Endothelial cell of umbilical vein (primary cell): ENCODE measurements around the gene DDX46. TPM values are rescaled to one million over a fixed set of nuclear protein-coding genes. Genes with fewer than 3 reads are reported as not detected.

Experiments
- BruUV-seq: library from RNA; stranded (reverse); fragments of 400-500 nt; replicated peaks from 2 replicates; lab custom pipeline; 2021; lab: Mats Ljungman, UMichigan
- CTCF ChIA-PET: fragments of 300-600, 350-600 bp; sonication (Branson Sonifier 250); formaldehyde crosslinking; loops from one replicate; lab custom pipeline; 2021; ENCODE audit warnings: antibody characterized with exemption, inconsistent platforms; lab: Charles Lee
- POLR2A ChIA-PET: fragments of 300-600, 350-600 bp; sonication (Branson Sonifier 250); formaldehyde crosslinking; loops from one replicate; lab custom pipeline; 2021; ENCODE audit warnings: antibody characterized with exemption, inconsistent platforms; lab: Charles Lee
- DNase-seq: peaks from one replicate; pipeline ENCODE4 v3.0.0-alpha.2; 2011; ENCODE audit warnings: low read depth, low spot score
- FAIRE-seq: peaks from 2 replicates; lab custom pipeline; 2011; peaks lifted over from hg19 to GRCh38; lab: Jason Lieb, UNC
- H2AFZ ChIP-seq: 2 replicates; pipeline ENCODE4 v1.6.0; 2012; ENCODE audit warnings: low read depth, low read length, control low read depth, inconsistent platforms
- H3K27ac ChIP-seq: 2 replicates; pipeline ENCODE4 v1.5.1; 2011; ENCODE audit warnings: low read depth, mild to moderate bottlenecking, control low read depth, low read length, moderate library complexity; ENCODE audit not compliant: insufficient read depth
- H3K27me3 ChIP-seq, 2 experiments: 2 replicates each; pipeline versions ENCODE4 v1.6.0 to v1.6.1; 2011; ENCODE audit warnings: low read length in 2 of 2, mixed read lengths in 1 of 2; ENCODE audit not compliant: control insufficient read depth in 2 of 2, insufficient read depth in 2 of 2
- H3K36me3 ChIP-seq, 2 experiments: 2 replicates in 1 of 2; 3 replicates in 1 of 2; pipeline ENCODE4 v1.5.1; 2011; ENCODE audit warnings: low read length in 2 of 2, mild to moderate bottlenecking in 1 of 2, moderate library complexity in 1 of 2; ENCODE audit not compliant: control insufficient read depth in 2 of 2, insufficient read depth in 2 of 2; ENCODE audit errors: extremely low read depth in 1 of 2
- H3K4me1 ChIP-seq: 3 replicates; pipeline ENCODE4 v1.5.1; 2011; ENCODE audit warnings: mild to moderate bottlenecking, low read length; ENCODE audit not compliant: control insufficient read depth, insufficient read depth; ENCODE audit errors: extremely low read depth
- H3K4me2 ChIP-seq: 2 replicates; pipeline ENCODE4 v1.6.1; 2011; ENCODE audit warnings: low read length, control low read depth, mixed read lengths; ENCODE audit not compliant: insufficient read depth
- H3K4me3 ChIP-seq, 3 experiments: fragments of 200-600 bp in 1 of 3; sonication (generic), shearing (Covaris generic) in 1 of 3; replicated peaks in 1 of 3; 2 replicates each; pipeline ENCODE4 v1.5.1; 2011 to 2016; ENCODE audit warnings: control low read depth in 3 of 3, low read length in 3 of 3, mild to moderate bottlenecking in 2 of 3, inconsistent platforms in 1 of 3, low read depth in 1 of 3, moderate library complexity in 1 of 3; ENCODE audit not compliant: insufficient read depth in 1 of 3
- H3K79me2 ChIP-seq: 2 replicates; pipeline ENCODE4 v1.6.0; 2012; ENCODE audit warnings: low read length, inconsistent platforms; ENCODE audit not compliant: control insufficient read depth, insufficient read depth
- H3K9ac ChIP-seq: replicated peaks from 2 replicates; pipeline ENCODE3; 2011; ENCODE audit warnings: low read length, control low read depth; ENCODE audit not compliant: insufficient read depth; ENCODE audit errors: extremely low read depth
- H3K9me1 ChIP-seq: replicated peaks from 3 replicates; pipeline ENCODE4 v1.6.0; 2011; ENCODE audit warnings: mild to moderate bottlenecking, low read length; ENCODE audit not compliant: control insufficient read depth, insufficient read depth; ENCODE audit errors: extremely low read depth
- H3K9me3 ChIP-seq: replicated peaks from 2 replicates; pipeline ENCODE4 v1.5.1; 2012; ENCODE audit warnings: low read length, inconsistent platforms; ENCODE audit not compliant: control insufficient read depth, insufficient read depth
- H4K20me1 ChIP-seq: replicated peaks from 2 replicates; pipeline ENCODE3; 2011; ENCODE audit warnings: mild to moderate bottlenecking, low read length; ENCODE audit not compliant: control insufficient read depth, insufficient read depth; ENCODE audit errors: extremely low read depth
- EZH2 ChIP-seq: IDR thresholded peaks from 2 replicates; pipeline ENCODE4 v1.6.1; 2012; ENCODE audit warnings: borderline replicate concordance, low read depth, mild to moderate bottlenecking, moderate library complexity, low read length, inconsistent platforms; ENCODE audit not compliant: severe bottlenecking
- FOS ChIP-seq: IDR thresholded peaks from 2 replicates; pipeline ENCODE4 v1.6.1; 2011; ENCODE audit warnings: mild to moderate bottlenecking, low read length, moderate library complexity, borderline replicate concordance; ENCODE audit not compliant: insufficient read depth
- GATA2 ChIP-seq: IDR thresholded peaks from 2 replicates; pipeline ENCODE4 v1.7.0; 2011; ENCODE audit warnings: low read depth, mild to moderate bottlenecking, moderate library complexity, mixed read lengths, low read length; ENCODE audit not compliant: insufficient read length, insufficient read depth
- JUN ChIP-seq: IDR thresholded peaks from 2 replicates; pipeline ENCODE4 v1.6.1; 2011; ENCODE audit warnings: borderline replicate concordance, low read depth; ENCODE audit not compliant: insufficient read length, insufficient read depth
- MYC ChIP-seq: IDR thresholded peaks from one replicate; pipeline ENCODE4 v1.6.1; 2011; ENCODE audit warnings: mild to moderate bottlenecking, low read depth, low read length
- POLR2A ChIP-seq: IDR thresholded peaks from 2 replicates; pipeline ENCODE4 v1.6.1; 2012; ENCODE audit warnings: low read depth, mild to moderate bottlenecking, control low read depth, low read length
- POLR2AphosphoS5 ChIP-seq: IDR thresholded peaks from 2 replicates; pipeline ENCODE4 v1.6.1; 2012; ENCODE audit warnings: low read depth, mild to moderate bottlenecking, control low read depth, low read length, moderate library complexity; ENCODE audit not compliant: insufficient read depth
- dilution Hi-C: fragments of 300-500 bp; cut with MboI; formaldehyde crosslinking; loops from one replicate; pipeline ENCODE4 v1.15.0; 2019; ENCODE audit warnings: low sequenced_read_pairs; ENCODE audit not compliant: extremely low pct_ligation_motif_present
- intact Hi-C: fragments of 100-400 bp; cut with micrococcal nuclease; formaldehyde crosslinking; loops from one replicate; pipeline ENCODE4 v1.10.0; 2022
- polyA plus RNA-seq, 4 experiments: library from polyadenylated mRNA; depleted of rRNA in 3 of 4; stranded (reverse) in 3 of 4; unstranded in 1 of 4; fragments of >200 nt; gene quantifications; 2 replicates each; pipeline versions ENCODE4 v1.2.1 to v1.2.3, GENCODE V29; 2011 to 2012; ENCODE audit warnings: missing spikeins in 1 of 4
- total RNA-seq: library from RNA; stranded (reverse); gene quantifications from 2 replicates; pipeline ENCODE4 v1.2.3, GENCODE V29; 2021
- TF ChIP-seq, protein P1 (sequence below): IDR thresholded peaks from 2 replicates; pipeline ENCODE4 v1.6.1; 2011; ENCODE audit not compliant: insufficient read depth, insufficient read length
- TF ChIP-seq, protein P2 (sequence below), 2 donors: IDR thresholded peaks; 1 replicate in 1 of 2; 2 replicates in 1 of 2; pipeline ENCODE4 v1.5.1; 2011; ENCODE audit warnings: low read length in 2 of 2, mild to moderate bottlenecking in 2 of 2, moderate library complexity in 2 of 2, control low read depth in 1 of 2, inconsistent platforms in 1 of 2, low read depth in 1 of 2; ENCODE audit not compliant: insufficient read depth in 1 of 2; ENCODE audit errors: extremely low read depth in 1 of 2

The DDX46 gene
- total and polyA plus RNA-seq, 2 donors (not counting 3 experiments of a cell fraction or from before 2014, with no cell fraction given) = 16.0 to 65.2 TPM

DNA sequence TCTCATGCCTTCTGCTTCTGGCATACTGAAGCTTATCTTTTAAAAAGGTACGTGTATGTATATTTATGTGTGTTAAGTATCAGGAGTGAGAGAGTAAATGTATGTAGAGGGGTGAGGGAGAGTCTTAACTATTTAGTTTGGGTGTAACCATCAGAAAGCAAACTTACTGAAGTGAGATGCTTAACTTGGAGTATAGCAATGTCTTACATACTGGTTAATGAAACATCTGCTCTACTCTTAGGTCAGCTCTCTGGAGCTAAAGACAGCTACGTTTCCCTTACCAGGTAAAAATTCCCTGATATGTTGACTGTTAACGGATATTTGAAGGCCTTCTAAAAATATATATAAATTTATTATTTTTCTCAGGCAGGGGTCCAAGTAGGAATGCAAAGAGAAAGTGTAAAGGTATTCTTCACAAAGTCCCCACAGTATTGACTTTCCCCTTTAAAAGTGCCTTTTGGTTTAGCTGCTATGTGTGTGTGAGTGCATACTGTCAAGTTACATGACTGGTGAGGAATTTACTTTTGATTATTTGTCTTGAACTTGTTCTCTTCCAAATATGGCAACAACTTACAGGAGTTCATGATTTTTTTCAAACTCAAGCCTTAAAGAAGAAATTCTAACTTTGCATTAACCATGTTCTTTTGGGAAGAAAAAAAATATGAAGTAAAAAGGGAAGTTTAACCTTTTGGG, 74.9 kb downstream of the DDX46 start:
- Histone ChIP-seq H3K27me3 (no peaks in the 10 kb centered on the region), H4K20me1 (no peaks in the 10 kb centered on the region), H3K4me2 (no peak overlapping the region), H2AFZ (no peak overlapping the region), H3K9ac (no peak overlapping the region), H3K9me3 (no peaks in the 10 kb centered on the region), H3K4me1 (no peaks in the 10 kb centered on the region), H3K79me2 (no peaks in the 10 kb centered on the region), H3K9me1 (no peaks in the 10 kb centered on the region), H3K4me3 (no peak overlapping the region), H3K36me3 (peaks cover 2 to 3% of the 10 kb centered on the region in 2 experiments), H3K27ac (no peak overlapping the region)
- ChIA-PET CTCF (interaction anchor here (1.7 to 2.3 kb wide), 2 partner anchors 12 to 16 kb away, joined by 3 to 8 read pairs; partner anchors contain the start of gene C5orf24), POLR2A (no interaction called here)
- TF ChIP-seq GATA2 (no peak), EZH2 (no peak), JUN (no peak), MYC (no peak), POLR2AphosphoS5 (no peak), FOS (no peak), POLR2A (no peak)
- TF ChIP-seq, protein P1, sequence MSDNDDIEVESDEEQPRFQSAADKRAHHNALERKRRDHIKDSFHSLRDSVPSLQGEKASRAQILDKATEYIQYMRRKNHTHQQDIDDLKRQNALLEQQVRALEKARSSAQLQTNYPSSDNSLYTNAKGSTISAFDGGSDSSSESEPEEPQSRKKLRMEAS = no peak
- TF ChIP-seq, protein P2, sequence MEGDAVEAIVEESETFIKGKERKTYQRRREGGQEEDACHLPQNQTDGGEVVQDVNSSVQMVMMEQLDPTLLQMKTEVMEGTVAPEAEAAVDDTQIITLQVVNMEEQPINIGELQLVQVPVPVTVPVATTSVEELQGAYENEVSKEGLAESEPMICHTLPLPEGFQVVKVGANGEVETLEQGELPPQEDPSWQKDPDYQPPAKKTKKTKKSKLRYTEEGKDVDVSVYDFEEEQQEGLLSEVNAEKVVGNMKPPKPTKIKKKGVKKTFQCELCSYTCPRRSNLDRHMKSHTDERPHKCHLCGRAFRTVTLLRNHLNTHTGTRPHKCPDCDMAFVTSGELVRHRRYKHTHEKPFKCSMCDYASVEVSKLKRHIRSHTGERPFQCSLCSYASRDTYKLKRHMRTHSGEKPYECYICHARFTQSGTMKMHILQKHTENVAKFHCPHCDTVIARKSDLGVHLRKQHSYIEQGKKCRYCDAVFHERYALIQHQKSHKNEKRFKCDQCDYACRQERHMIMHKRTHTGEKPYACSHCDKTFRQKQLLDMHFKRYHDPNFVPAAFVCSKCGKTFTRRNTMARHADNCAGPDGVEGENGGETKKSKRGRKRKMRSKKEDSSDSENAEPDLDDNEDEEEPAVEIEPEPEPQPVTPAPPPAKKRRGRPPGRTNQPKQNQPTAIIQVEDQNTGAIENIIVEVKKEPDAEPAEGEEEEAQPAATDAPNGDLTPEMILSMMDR (IDR thresholded peaks at IDR 0.05; ENCODE audit: extremely low read depth in 1 of 2, insufficient read depth in 1 of 2, low read depth in 1 of 2, low read length in 2 of 2) = no peak
- DNase-seq = no peak
- dilution Hi-C loops (no loop called here), intact Hi-C loops (no loop called here)
- no TSS peak for BruUV-seq
- FAIRE-seq = no peak
